HFF-Myc (cell line): ENCODE measurements around the gene PRKAR1A.

ENCODE experiments used
- DNase-seq: peaks from one replicate; pipeline ENCODE4 v3.0.0-alpha.2; 2011; ENCODE audit warnings: low read depth; ENCODE audit errors: extremely low read depth
- H3K4me3 ChIP-seq: replicated peaks from 2 replicates; pipeline ENCODE4 v1.5.1; 2011; ENCODE audit warnings: low read depth, mild to moderate bottlenecking, control low read depth, low read length
- CTCF ChIP-seq: IDR thresholded peaks from 2 replicates; pipeline ENCODE4 v1.5.1; 2012; ENCODE audit warnings: mild to moderate bottlenecking, low read depth, low read length, control low read depth; ENCODE audit errors: missing control alignments

Gene PRKAR1A

GRCh38 chr17:68498479-68499326 is 13.5 kb upstream of the PRKAR1A start:
- TF ChIP-seq CTCF: no peak
- H3K4me3 ChIP-seq: no peak overlapping the region
- DNase-seq: no peak

GRCh38 chr17:68499587-68499986 is 12.6 kb upstream of the PRKAR1A start:
- DNase-seq: no peak
- TF ChIP-seq CTCF: no peak
- no peak overlapping the region for H3K4me3 ChIP-seq

- no peak overlapping the region for H3K4me3 ChIP-seq
- DNase-seq: no peak
- no peak for TF ChIP-seq CTCF
Observed at GRCh38 chr17:68501074-68501473, 11.2 kb upstream of the PRKAR1A start.

- no peak for DNase-seq
- no peak for TF ChIP-seq CTCF
- no peak overlapping the region for H3K4me3 ChIP-seq
Observed at GRCh38 chr17:68505951-68506350, 6.3 kb upstream of the PRKAR1A start.

GRCh38 chr17:68507576-68507975 is 4.7 kb upstream of the PRKAR1A start:
- no peak for TF ChIP-seq CTCF
- H3K4me3 ChIP-seq: no peak overlapping the region
- no peak for DNase-seq

GRCh38 chr17:68509141-68510057 is 2.8 kb upstream of the PRKAR1A start:
- H3K4me3 ChIP-seq: no peak overlapping the region
- no peak for TF ChIP-seq CTCF
- no peak for DNase-seq
